ENCODE measurements around the gene IL32. TPM values are rescaled to one million over a fixed set of nuclear protein-coding genes. Genes with fewer than 3 reads are reported as not detected.

IL32 gene
- total and polyA plus RNA-seq, 4 donors: 83.7 to 275 (median 200) TPM

DNA sequence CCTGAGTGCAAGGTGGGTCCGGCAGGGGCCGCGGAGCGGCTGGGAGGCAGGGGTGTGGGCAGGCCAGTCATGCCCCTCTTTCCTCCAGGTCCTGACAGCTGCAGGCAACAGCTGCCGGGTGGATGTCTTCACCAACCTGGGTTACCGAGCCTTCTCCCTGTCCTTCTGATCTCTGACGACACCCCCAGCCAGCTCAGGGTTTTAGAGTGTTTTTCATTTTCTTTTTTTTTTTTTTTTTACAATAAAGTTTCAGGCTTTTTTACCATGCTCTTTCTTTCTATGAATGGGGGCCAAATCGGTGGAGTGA is 38.0 kb upstream of the IL32 start:
- TF ChIP-seq, protein P1, sequence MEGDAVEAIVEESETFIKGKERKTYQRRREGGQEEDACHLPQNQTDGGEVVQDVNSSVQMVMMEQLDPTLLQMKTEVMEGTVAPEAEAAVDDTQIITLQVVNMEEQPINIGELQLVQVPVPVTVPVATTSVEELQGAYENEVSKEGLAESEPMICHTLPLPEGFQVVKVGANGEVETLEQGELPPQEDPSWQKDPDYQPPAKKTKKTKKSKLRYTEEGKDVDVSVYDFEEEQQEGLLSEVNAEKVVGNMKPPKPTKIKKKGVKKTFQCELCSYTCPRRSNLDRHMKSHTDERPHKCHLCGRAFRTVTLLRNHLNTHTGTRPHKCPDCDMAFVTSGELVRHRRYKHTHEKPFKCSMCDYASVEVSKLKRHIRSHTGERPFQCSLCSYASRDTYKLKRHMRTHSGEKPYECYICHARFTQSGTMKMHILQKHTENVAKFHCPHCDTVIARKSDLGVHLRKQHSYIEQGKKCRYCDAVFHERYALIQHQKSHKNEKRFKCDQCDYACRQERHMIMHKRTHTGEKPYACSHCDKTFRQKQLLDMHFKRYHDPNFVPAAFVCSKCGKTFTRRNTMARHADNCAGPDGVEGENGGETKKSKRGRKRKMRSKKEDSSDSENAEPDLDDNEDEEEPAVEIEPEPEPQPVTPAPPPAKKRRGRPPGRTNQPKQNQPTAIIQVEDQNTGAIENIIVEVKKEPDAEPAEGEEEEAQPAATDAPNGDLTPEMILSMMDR (IDR thresholded peaks at IDR 0.05; ENCODE audit: control extremely low read depth, extremely low read depth): no peak
- no peak overlapping the region for H3K27ac ChIP-seq (ENCODE audit: low read depth in 1 of 2, low read length in 1 of 2)
- WGBS, 2 donors: 93 to 95% methylated on average over 8 of the region's 8 CpGs
- H3K4me3 ChIP-seq: no peak overlapping the region
- ATAC-seq (ENCODE audit: insufficient read depth, low FRiP score) (no peak), DNase-seq (no peak)
- H3K27me3 ChIP-seq (ENCODE audit: control insufficient read depth in 3 of 3, insufficient read depth in 3 of 3, low read length in 2 of 3): peaks cover 0 to 22% (median 20%) of the 10 kb centered on the region in 3 donors
- H3K9me3 ChIP-seq (ENCODE audit: control insufficient read depth in 4 of 4, insufficient read depth in 3 of 4, low read length in 3 of 4): no peaks in the 10 kb centered on the region
- peaks cover 0 to 27% (median 11%) of the 10 kb centered on the region in 5 donors for H3K4me1 ChIP-seq (ENCODE audit: control insufficient read depth in 5 of 5, insufficient read depth in 5 of 5, low read length in 5 of 5)
- H3K36me3 ChIP-seq (ENCODE audit: control insufficient read depth in 4 of 4, insufficient read depth in 4 of 4, low read length in 4 of 4): peaks cover 0 to 18% (median 7%) of the 10 kb centered on the region in 4 donors
- no peak overlapping the region for H3K9ac ChIP-seq (ENCODE audit: insufficient read depth in 1 of 2, low read length in 2 of 2)

DNA sequence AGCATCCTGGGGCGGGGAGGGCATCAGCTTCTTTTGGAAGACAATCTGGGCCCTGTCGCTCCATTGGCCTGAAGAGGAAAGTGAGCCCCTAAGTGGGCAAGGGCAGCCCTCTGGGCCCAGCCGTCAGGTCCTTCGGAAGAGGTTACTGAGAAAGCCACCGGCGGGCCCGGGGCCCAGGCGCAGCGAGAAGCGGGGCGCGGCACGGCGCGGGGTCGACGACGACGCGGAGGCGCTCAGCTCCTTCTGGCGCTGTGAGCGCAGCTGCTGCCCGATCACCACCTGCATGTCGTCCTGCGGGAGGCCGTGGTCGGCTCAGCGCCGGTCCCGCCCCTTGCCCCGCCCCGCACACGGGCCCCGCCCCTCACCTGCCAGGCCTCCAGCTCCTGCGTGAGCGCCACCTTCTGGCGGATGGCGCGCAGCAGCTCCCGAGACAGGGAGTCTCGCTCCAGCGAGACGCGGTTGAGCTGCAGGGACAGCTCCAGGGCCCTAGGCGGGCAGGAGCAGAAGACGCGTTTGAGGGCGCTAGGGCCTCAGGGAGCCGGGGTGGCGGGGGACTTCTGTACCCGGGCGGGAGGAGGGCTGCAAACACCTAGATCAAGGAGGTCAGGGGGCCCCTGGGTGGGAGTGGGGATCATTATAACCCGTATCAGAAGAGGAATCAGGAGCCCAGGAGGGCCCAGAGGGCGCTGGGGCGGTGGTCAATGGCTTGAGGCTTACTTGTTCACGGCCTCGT is 37.3 kb upstream of the IL32 start:
- H3K9ac ChIP-seq (ENCODE audit: insufficient read depth in 1 of 2, low read length in 2 of 2): no peak overlapping the region
- H3K27ac ChIP-seq (ENCODE audit: low read depth in 1 of 2, low read length in 1 of 2): no peak overlapping the region
- peaks cover 0 to 23% (median 22%) of the 10 kb centered on the region in 3 donors for H3K27me3 ChIP-seq (ENCODE audit: control insufficient read depth in 3 of 3, insufficient read depth in 3 of 3, low read length in 2 of 3)
- H3K4me1 ChIP-seq (ENCODE audit: control insufficient read depth in 5 of 5, insufficient read depth in 5 of 5, low read length in 5 of 5): peaks cover 0 to 20% (median 4%) of the 10 kb centered on the region in 5 donors
- WGBS, 2 donors: 10 to 19% methylated on average over 52 to 58 of the region's 58 CpGs
- H3K9me3 ChIP-seq (ENCODE audit: control insufficient read depth in 4 of 4, insufficient read depth in 3 of 4, low read length in 3 of 4): no peaks in the 10 kb centered on the region
- peaks cover 0 to 18% (median 7%) of the 10 kb centered on the region in 4 donors for H3K36me3 ChIP-seq (ENCODE audit: control insufficient read depth in 4 of 4, insufficient read depth in 4 of 4, low read length in 4 of 4)
- DNase-seq: peak; percentile 73 to 87 (median 82)
- ATAC-seq (ENCODE audit: insufficient read depth, low FRiP score): peak; percentile 15
- TF ChIP-seq, protein P1 (IDR thresholded peaks at IDR 0.05; ENCODE audit: control extremely low read depth, extremely low read depth): peak; percentile 68
- H3K4me3 ChIP-seq: no peak overlapping the region

DNA sequence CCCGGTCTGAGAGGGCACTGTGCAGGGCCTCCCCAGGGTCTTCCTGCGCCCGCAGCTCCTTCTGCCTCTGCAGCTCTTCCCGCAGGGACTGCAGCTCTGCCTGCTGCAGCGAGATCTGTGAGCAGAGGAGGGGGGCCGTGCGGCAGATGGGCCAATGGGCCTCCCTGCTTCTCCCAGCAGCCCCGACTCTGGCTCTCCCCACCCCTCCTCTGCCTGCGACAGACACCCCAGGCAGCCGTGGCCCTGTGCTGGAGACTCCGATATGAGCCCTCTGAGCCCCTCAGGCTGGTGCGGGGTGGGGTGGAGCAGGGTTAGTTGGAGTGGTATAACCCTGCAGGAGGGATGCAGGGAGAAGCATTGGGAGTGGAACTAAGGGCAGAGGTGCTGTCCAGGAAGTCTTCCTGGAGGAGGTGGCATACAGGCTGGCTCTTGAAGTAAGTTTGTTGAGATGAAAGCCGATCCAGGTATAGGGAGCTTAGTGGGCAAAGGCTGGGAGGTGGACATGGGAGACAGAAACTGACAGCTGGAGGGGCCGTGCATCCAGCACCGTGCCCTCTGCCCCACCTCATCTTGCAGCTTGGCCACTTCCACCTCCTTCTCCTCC is 36.6 kb upstream of the IL32 start:
- Histone ChIP-seq H3K27me3 (ENCODE audit: control insufficient read depth in 3 of 3, insufficient read depth in 3 of 3, low read length in 2 of 3) (peaks cover 0 to 23% (median 22%) of the 10 kb centered on the region in 3 donors), H3K4me1 (ENCODE audit: control insufficient read depth in 5 of 5, insufficient read depth in 5 of 5, low read length in 5 of 5) (peaks cover 0 to 14% (median 0%) of the 10 kb centered on the region in 5 donors), H3K36me3 (ENCODE audit: control insufficient read depth in 4 of 4, insufficient read depth in 4 of 4, low read length in 4 of 4) (peaks cover 0 to 18% (median 7%) of the 10 kb centered on the region in 4 donors), H3K9ac (ENCODE audit: insufficient read depth in 1 of 2, low read length in 2 of 2) (no peak overlapping the region), H3K27ac (ENCODE audit: low read depth in 1 of 2, low read length in 1 of 2) (no peak overlapping the region), H3K4me3 (no peak overlapping the region), H3K9me3 (ENCODE audit: control insufficient read depth in 4 of 4, insufficient read depth in 3 of 4, low read length in 3 of 4) (no peaks in the 10 kb centered on the region)
- WGBS, 2 donors: 34 to 45% methylated on average over 15 of the region's 15 CpGs
- TF ChIP-seq, protein P1 (IDR thresholded peaks at IDR 0.05; ENCODE audit: control extremely low read depth, extremely low read depth): no peak
- ATAC-seq (ENCODE audit: insufficient read depth, low FRiP score) (no peak), DNase-seq (peak in 1 of 3 donors; percentile 12)
